Adrenal gland (tissue), 5 donors: ENCODE data around the gene VAPA.

Experiments used
- POLR2A ChIP-seq, 2 donors: fragments of 450-650 bp; IDR thresholded peaks; one replicate each; pipeline ENCODE4 v1.6.1; 2017; ENCODE audit warnings: antibody characterized with exemption in 2 of 2, mild to moderate bottlenecking in 2 of 2, moderate library complexity in 1 of 2
- TF ChIP-seq, protein P1 (sequence below), 6 experiments: fragments of 450-650 bp in 4 of 6; fragments of 200-600 bp in 2 of 6; sonication (generic) in 1 of 6; IDR thresholded peaks; 1 replicate in 5 of 6; 2 replicates in 1 of 6; pipeline versions ENCODE4 v1.5.1 to v1.8.0; 2016 to 2021; ENCODE audit warnings: antibody characterized with exemption in 6 of 6, mild to moderate bottlenecking in 2 of 6, moderate library complexity in 1 of 6
- donor health status: DM: no; HTN: no; CAD: no.

DNA sequence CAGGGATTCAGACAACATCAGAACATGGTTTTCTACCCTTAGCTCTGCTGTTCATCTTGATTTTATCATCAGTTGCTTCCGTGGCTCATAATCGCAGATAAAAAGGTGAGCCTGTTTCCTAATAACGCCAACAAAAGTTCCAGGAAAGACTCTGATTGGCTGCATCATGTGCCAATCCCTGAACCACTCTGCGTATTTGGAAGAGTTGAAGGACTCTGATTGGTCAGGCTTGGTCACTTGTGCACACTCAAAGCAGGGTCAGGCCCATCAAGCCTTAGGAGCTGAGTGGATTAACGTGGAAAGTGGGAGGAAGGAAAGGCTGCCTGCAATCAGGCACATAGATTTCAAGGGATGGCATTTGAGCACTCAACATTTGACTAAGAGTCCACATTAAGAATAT lies 16.7 kb upstream of the VAPA start:
- TF ChIP-seq, protein P1, sequence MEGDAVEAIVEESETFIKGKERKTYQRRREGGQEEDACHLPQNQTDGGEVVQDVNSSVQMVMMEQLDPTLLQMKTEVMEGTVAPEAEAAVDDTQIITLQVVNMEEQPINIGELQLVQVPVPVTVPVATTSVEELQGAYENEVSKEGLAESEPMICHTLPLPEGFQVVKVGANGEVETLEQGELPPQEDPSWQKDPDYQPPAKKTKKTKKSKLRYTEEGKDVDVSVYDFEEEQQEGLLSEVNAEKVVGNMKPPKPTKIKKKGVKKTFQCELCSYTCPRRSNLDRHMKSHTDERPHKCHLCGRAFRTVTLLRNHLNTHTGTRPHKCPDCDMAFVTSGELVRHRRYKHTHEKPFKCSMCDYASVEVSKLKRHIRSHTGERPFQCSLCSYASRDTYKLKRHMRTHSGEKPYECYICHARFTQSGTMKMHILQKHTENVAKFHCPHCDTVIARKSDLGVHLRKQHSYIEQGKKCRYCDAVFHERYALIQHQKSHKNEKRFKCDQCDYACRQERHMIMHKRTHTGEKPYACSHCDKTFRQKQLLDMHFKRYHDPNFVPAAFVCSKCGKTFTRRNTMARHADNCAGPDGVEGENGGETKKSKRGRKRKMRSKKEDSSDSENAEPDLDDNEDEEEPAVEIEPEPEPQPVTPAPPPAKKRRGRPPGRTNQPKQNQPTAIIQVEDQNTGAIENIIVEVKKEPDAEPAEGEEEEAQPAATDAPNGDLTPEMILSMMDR (IDR thresholded peaks at IDR 0.05), result no peak
- TF ChIP-seq POLR2A (IDR thresholded peaks at IDR 0.05), result no peak
